Measurements from ENCODE around the gene DSCAM. TPM values are rescaled to one million over a fixed set of nuclear protein-coding genes. Genes with fewer than 3 reads are reported as not detected.

The DSCAM gene
- total RNA-seq, 1 experiment from 2014 or later: 0.13 TPM

- peaks cover 38% of the 10 kb centered on the region for H3K9me3 Mint-ChIP-seq
- TF ChIP-seq ZNF425 (CRISPR knock-in tag; conservative IDR thresholded peaks at IDR 0.05) (no peak), ZNF512 (CRISPR knock-in tag; IDR thresholded peaks at IDR 0.05; ENCODE audit: borderline replicate concordance) (no peak), RORB (CRISPR knock-in tag; IDR thresholded peaks at IDR 0.05) (no peak), ZNF281 (CRISPR knock-in tag; IDR thresholded peaks at IDR 0.05) (no peak), CTCF (IDR thresholded peaks at IDR 0.05) (no peak), CREM (CRISPR knock-in tag; IDR thresholded peaks at IDR 0.05) (no peak), TCF7 (CRISPR knock-in tag; IDR thresholded peaks at IDR 0.05; ENCODE audit: low read depth) (no peak), GTF2I (CRISPR knock-in tag; conservative IDR thresholded peaks at IDR 0.05) (no peak), NR1H2 (CRISPR knock-in tag; IDR thresholded peaks at IDR 0.05) (no peak), ATF1 (CRISPR knock-in tag; IDR thresholded peaks at IDR 0.05) (no peak), SOX15 (CRISPR knock-in tag; IDR thresholded peaks at IDR 0.05) (no peak), OVOL2 (CRISPR knock-in tag; IDR thresholded peaks at IDR 0.05; ENCODE audit: borderline replicate concordance) (no peak), NR3C1 (CRISPR knock-in tag; conservative IDR thresholded peaks at IDR 0.05; ENCODE audit: low read depth) (no peak)
These were observed 194.5 kb downstream of the DSCAM start for GRCh38 chr21:40652436-40652835.

GRCh38 chr21:40647706-40648105 is 199.3 kb downstream of the DSCAM start:
- ChIA-PET CTCF (no interaction called here), POLR2A (no interaction called here)
- Mint-ChIP-seq H3K27me3 (ENCODE audit: low read depth) (no peaks in the 10 kb centered on the region), H3K9me3 (peaks cover 57% of the 10 kb centered on the region), H3K4me1 (no peaks in the 10 kb centered on the region), H3K27ac (no peak overlapping the region), H3K4me3 (no peak overlapping the region), H3K36me3 (peaks cover 18% of the 10 kb centered on the region)
- DNase-seq (ENCODE audit: low spot score): no peak
- no peak for ATAC-seq
- no peak for TF ChIP-seq ZNF416 (CRISPR knock-in tag; IDR thresholded peaks at IDR 0.05)
- TF ChIP-seq JUN (CRISPR knock-in tag; IDR thresholded peaks at IDR 0.05): no peak
- TF ChIP-seq ZNF317 (CRISPR knock-in tag; IDR thresholded peaks at IDR 0.05; ENCODE audit: borderline replicate concordance, low read depth): no peak
- no peak for TF ChIP-seq AR (CRISPR knock-in tag; IDR thresholded peaks at IDR 0.05)
- TF ChIP-seq ERG (CRISPR knock-in tag; IDR thresholded peaks at IDR 0.05): no peak
- TF ChIP-seq EMX1 (CRISPR knock-in tag; IDR thresholded peaks at IDR 0.05): no peak
- no peak for TF ChIP-seq MYBL2 (CRISPR knock-in tag; IDR thresholded peaks at IDR 0.05)
- TF ChIP-seq ATF1 (CRISPR knock-in tag; IDR thresholded peaks at IDR 0.05): no peak
- TF ChIP-seq ZMAT4 (CRISPR knock-in tag; IDR thresholded peaks at IDR 0.05): no peak
- TF ChIP-seq ZSCAN18 (CRISPR knock-in tag; IDR thresholded peaks at IDR 0.05): no peak

More at GRCh38 chr21:40652436-40652835, 194.5 kb downstream of the DSCAM start:
- ChIA-PET POLR2A (interaction anchor here (0.7 kb wide), 1 partner anchor 35 kb away, joined by 3 read pairs; no protein-coding TSS in a partner anchor), CTCF (interaction anchor here (0.6 kb wide), 1 partner anchor 201 kb away, joined by 3 read pairs; no protein-coding TSS in a partner anchor)
- no peaks in the 10 kb centered on the region for H3K27me3 Mint-ChIP-seq (ENCODE audit: low read depth)
- peaks cover 17% of the 10 kb centered on the region for H3K36me3 Mint-ChIP-seq
- no peak overlapping the region for H3K27ac Mint-ChIP-seq
- H3K4me3 Mint-ChIP-seq: no peak overlapping the region
- peaks cover 2% of the 10 kb centered on the region for H3K4me1 Mint-ChIP-seq
- ATAC-seq (no peak), DNase-seq (ENCODE audit: low spot score) (no peak)
